CD4-positive, alpha-beta T cell (primary cell): Measurements from ENCODE around the gene SMARCC2. TPM values are rescaled to one million over a fixed set of nuclear protein-coding genes. Genes with fewer than 3 reads are reported as not detected.

ENCODE experiments used
- ATAC-seq: fragments of 200-7000 bp; cut with Tn5 transposase; one replicate; pipeline ENCODE4 v1.10.0; 2022; ENCODE audit warnings: mild to moderate bottlenecking; ENCODE audit not compliant: poor library complexity
- CTCF ChIA-PET: fragments of 350-600 bp; sonication (Branson Sonifier 250); formaldehyde crosslinking; loops from one replicate; lab custom pipeline; 2021; ENCODE audit warnings: antibody characterized with exemption, inconsistent platforms; lab: Charles Lee
- POLR2A ChIA-PET: fragments of 350-600 bp; sonication (Branson Sonifier 250); formaldehyde crosslinking; loops from one replicate; lab custom pipeline; 2021; ENCODE audit warnings: antibody characterized with exemption, inconsistent platforms; lab: Charles Lee
- DNase-seq, 14 experiments: peaks; one replicate each; pipeline ENCODE4 v3.0.0-alpha.2; 2013 to 2020; ENCODE audit warnings: mixed read lengths in 2 of 14
- H3K27ac ChIP-seq, 2 donors: one replicate each; pipeline versions ENCODE4 v1.5.1 to v1.7.0; 2013; ENCODE audit warnings: low read length in 2 of 2, low read depth in 1 of 2, mild to moderate bottlenecking in 1 of 2
- H3K27me3 ChIP-seq, 2 experiments: 1 replicate in 1 of 2; 2 replicates in 1 of 2; pipeline versions ENCODE4 v1.6.1 to v1.7.0; 2013; ENCODE audit warnings: low read length in 2 of 2, control low read depth in 1 of 2, mild to moderate bottlenecking in 1 of 2, moderate library complexity in 1 of 2; ENCODE audit not compliant: insufficient read depth in 2 of 2, control insufficient read depth in 1 of 2
- H3K36me3 ChIP-seq: one replicate; pipeline ENCODE4 v1.6.1; 2013; ENCODE audit warnings: low read length, control low read depth; ENCODE audit not compliant: insufficient read depth
- H3K4me1 ChIP-seq: one replicate; pipeline ENCODE4 v1.6.1; 2013; ENCODE audit warnings: low read length, control low read depth; ENCODE audit not compliant: insufficient read depth
- H3K4me3 ChIP-seq: one replicate; pipeline ENCODE4 v1.5.1; 2013; ENCODE audit warnings: mild to moderate bottlenecking, low read length, moderate library complexity
- H3K9me3 ChIP-seq, 2 experiments: 1 replicate in 1 of 2; 2 replicates in 1 of 2; pipeline versions ENCODE4 v1.6.1 to v1.7.0; 2013; ENCODE audit warnings: low read length in 2 of 2, mild to moderate bottlenecking in 2 of 2, control low read depth in 1 of 2, moderate library complexity in 1 of 2; ENCODE audit not compliant: control insufficient read depth in 1 of 2, insufficient read depth in 1 of 2
- H3K27ac Mint-ChIP-seq: one replicate; pipeline ENCODE4 v1.8.0; 2020; ENCODE audit warnings: mixed read lengths
- H3K27me3 Mint-ChIP-seq: one replicate; pipeline ENCODE4 v1.8.0; 2021; ENCODE audit warnings: mixed read lengths
- H3K36me3 Mint-ChIP-seq: one replicate; pipeline ENCODE4 v1.8.0; 2021; ENCODE audit warnings: low read depth, mixed read lengths
- H3K4me1 Mint-ChIP-seq: one replicate; pipeline ENCODE4 v1.8.0; 2021; ENCODE audit warnings: low read depth, mixed read lengths
- H3K4me3 Mint-ChIP-seq: one replicate; pipeline ENCODE4 v1.8.0; 2020; ENCODE audit warnings: mild to moderate bottlenecking, mixed read lengths
- H3K9me3 Mint-ChIP-seq: one replicate; pipeline ENCODE4 v1.8.0; 2020; ENCODE audit warnings: mixed read lengths
- CTCF ChIP-seq: fragments of 200-600 bp; IDR thresholded peaks from one replicate; pipeline ENCODE4 v1.8.0; 2022; ENCODE audit warnings: antibody characterized with exemption, mild to moderate bottlenecking
- intact Hi-C, 2 experiments: fragments of 100-400 bp; cut with DNase I in 1 of 2; cut with micrococcal nuclease in 1 of 2; formaldehyde crosslinking; loops; one replicate each; pipeline versions ENCODE4 v1.15.1 to v1.9.0; 2023 to 2025; cut with DNase I, micrococcal nuclease
- total RNA-seq, 174 experiments: library from RNA in 2 of 174; stranded (reverse) in 2 of 174; gene quantifications; one replicate each; pipeline ENCODE4 v1.2.3 and lab custom pipeline; 2021 to 2026

SMARCC2 gene
- total RNA-seq, 2 experiments from 2014 or later, result 104 to 109 TPM

GRCh38 chr12:56130876-56131275, 58.4 kb downstream of the SMARCC2 start:
- ATAC-seq (no peak), DNase-seq (no peak)
- ChIA-PET CTCF (interaction anchor here (6.3 to 9.6 kb wide), 2 partner anchors 21 to 58 kb away, joined by 36 to 138 read pairs; partner anchors contain the start of genes MYL6B and SMARCC2), POLR2A (interaction anchor here (1.0 to 5.7 kb wide), 4 partner anchors 13 to 59 kb away, joined by 3 to 133 read pairs (median 26); partner anchors contain the start of genes MYL6B, RPL41, SMARCC2 and ZC3H10)
- Histone ChIP-seq H3K9me3 (no peaks in the 10 kb centered on the region), H3K27ac (peak overlapping the region; percentile 77), H3K4me3 (peak overlapping the region; percentile 99), H3K27me3 (no peaks in the 10 kb centered on the region), H3K36me3 (peaks cover 52% of the 10 kb centered on the region), H3K4me1 (peaks cover 72% of the 10 kb centered on the region)
- Mint-ChIP-seq H3K27me3 (no peaks in the 10 kb centered on the region), H3K4me1 (peaks cover 66% of the 10 kb centered on the region), H3K9me3 (no peaks in the 10 kb centered on the region), H3K4me3 (peak overlapping the region; percentile 97), H3K36me3 (peaks cover 77% of the 10 kb centered on the region), H3K27ac (peak overlapping the region; percentile 86)
- intact Hi-C loops, result no loop called here
- no peak for TF ChIP-seq CTCF

GRCh38 chr12:56129942-56130495, 59.3 kb downstream of the SMARCC2 start:
- POLR2A ChIA-PET, result interaction anchor here (0.9 to 6.5 kb wide), 8 partner anchors 11 to 92 kb away, joined by 3 to 133 read pairs (median 6); partner anchors contain the start of genes MYL6, MYL6B, PA2G4 and RNF41
- CTCF ChIA-PET, result interaction anchor here (6.3 to 9.6 kb wide), 2 partner anchors 22 to 59 kb away, joined by 36 to 138 read pairs; partner anchors contain the start of genes MYL6B and SMARCC2
- peaks cover 47% of the 10 kb centered on the region for H3K36me3 ChIP-seq
- H3K27ac ChIP-seq, result peak overlapping the region; percentile 77
- peak overlapping the region; percentile 86 for H3K27ac Mint-ChIP-seq
- no peaks in the 10 kb centered on the region for H3K27me3 Mint-ChIP-seq
- ATAC-seq (no peak), DNase-seq (no peak)
- peak overlapping the region; percentile 99 for H3K4me3 ChIP-seq
- intact Hi-C loops, result loop anchor here in 1 of 2 experiments (2.0 to 5.0 kb wide), 2 partner anchors 21 to 388 kb away; partner anchors contain the start of gene GDF11
- no peaks in the 10 kb centered on the region for H3K27me3 ChIP-seq
- peaks cover 76% of the 10 kb centered on the region for H3K4me1 ChIP-seq
- no peaks in the 10 kb centered on the region for H3K9me3 Mint-ChIP-seq
- peak overlapping the region; percentile 97 for H3K4me3 Mint-ChIP-seq
- no peaks in the 10 kb centered on the region for H3K9me3 ChIP-seq
- no peak for TF ChIP-seq CTCF
- H3K36me3 Mint-ChIP-seq, result peaks cover 69% of the 10 kb centered on the region
- peaks cover 67% of the 10 kb centered on the region for H3K4me1 Mint-ChIP-seq

- DNase-seq, result peak; percentile 48 to 90 (median 70)
- TF ChIP-seq CTCF, result no peak
- peaks cover 73% of the 10 kb centered on the region for H3K4me1 Mint-ChIP-seq
- Histone ChIP-seq H3K27me3 (no peaks in the 10 kb centered on the region), H3K4me3 (peak overlapping the region; percentile 99), H3K9me3 (no peaks in the 10 kb centered on the region), H3K36me3 (peaks cover 41% of the 10 kb centered on the region), H3K27ac (peak overlapping the region; percentile 77), H3K4me1 (peaks cover 77% of the 10 kb centered on the region)
- no peaks in the 10 kb centered on the region for H3K9me3 Mint-ChIP-seq
- ChIA-PET CTCF (interaction anchor here (2.2 to 9.6 kb wide), 3 partner anchors 22 to 82 kb away, joined by 8 to 138 read pairs (median 36); partner anchors contain the start of genes MYL6B and SMARCC2), POLR2A (interaction anchor here (0.9 to 6.5 kb wide), 15 partner anchors 8 to 335 kb away, joined by 4 to 133 read pairs (median 7); partner anchors contain the start of genes CNPY2, MYL6, MYL6B and PA2G4)
- H3K27me3 Mint-ChIP-seq, result no peaks in the 10 kb centered on the region
- peak overlapping the region; percentile 97 for H3K4me3 Mint-ChIP-seq
- peaks cover 65% of the 10 kb centered on the region for H3K36me3 Mint-ChIP-seq
- H3K27ac Mint-ChIP-seq, result peak overlapping the region; percentile 86
- peak; percentile 13 for ATAC-seq
- intact Hi-C loops, result loop anchor here in 1 of 2 experiments (2.0 to 5.0 kb wide), 2 partner anchors 21 to 387 kb away; partner anchors contain the start of gene GDF11
Measured at GRCh38 chr12:56129206-56129941, 59.9 kb downstream of the SMARCC2 start.
